ENCODE results near the gene ARHGAP42.
"Not testable (repeated sequence)": the region's sequence is repeated elsewhere in the genome, so short reads cannot be mapped to it uniquely, and the experiment has no call there.

Gene ARHGAP42

GRCh38 chr11:101003468-101003867 lies 316.4 kb downstream of the ARHGAP42 start:
- no peak overlapping the region for H3K4me3 ChIP-seq
- no peaks in the 10 kb centered on the region for H3K36me3 ChIP-seq
- no peak for DNase-seq
- no peaks in the 10 kb centered on the region for H3K27me3 ChIP-seq
- no peak for TF ChIP-seq CTCF (IDR thresholded peaks at IDR 0.05)
- H3K4me1 ChIP-seq = no peaks in the 10 kb centered on the region
- H3K9me3 ChIP-seq = no peaks in the 10 kb centered on the region
- intact Hi-C loops (cut with DNase I; ENCODE audit: low total_unique reads) = no loop called here
- no peak overlapping the region for H3K27ac ChIP-seq

DNA sequence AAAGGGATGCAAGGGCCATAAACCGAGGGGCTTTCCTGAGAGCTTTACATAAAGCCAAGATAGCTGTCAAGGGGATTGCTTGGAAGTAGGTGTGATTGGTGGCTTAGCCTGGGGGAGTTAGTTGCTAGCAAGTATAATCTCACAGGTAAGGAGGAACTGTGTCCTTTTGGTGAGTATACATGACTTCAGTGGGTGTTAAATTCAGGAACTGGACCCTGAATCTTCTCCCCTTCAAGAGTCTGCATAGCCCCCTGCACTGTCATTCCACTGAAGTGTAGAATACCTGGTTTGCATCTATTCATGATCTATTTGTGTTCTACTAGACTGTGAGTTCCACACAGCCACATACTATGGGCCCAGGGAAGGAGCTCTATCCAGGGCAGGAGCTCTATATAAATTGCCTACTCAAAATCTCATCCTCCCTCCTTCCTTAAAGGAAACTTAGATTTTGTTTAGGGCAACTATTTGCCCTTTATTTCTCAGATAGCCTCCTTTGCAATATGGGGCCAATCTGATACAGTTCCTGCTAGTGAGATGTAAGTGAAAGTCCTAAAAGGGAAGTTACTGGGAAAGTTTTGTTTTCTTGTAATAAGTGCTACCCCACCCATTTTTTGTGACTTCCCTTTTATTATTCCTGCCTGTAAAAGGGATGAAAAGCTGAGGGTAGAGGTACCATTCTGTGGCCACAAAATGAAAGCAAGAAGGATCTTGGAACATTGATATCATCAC lies 322.0 kb downstream of the ARHGAP42 start:
- H3K4me3 ChIP-seq = no peak overlapping the region
- TF ChIP-seq CTCF (IDR thresholded peaks at IDR 0.05) = no peak
- no peaks in the 10 kb centered on the region for H3K9me3 ChIP-seq
- DNase-seq = no peak
- H3K36me3 ChIP-seq = no peaks in the 10 kb centered on the region
- H3K27me3 ChIP-seq = no peaks in the 10 kb centered on the region
- no peaks in the 10 kb centered on the region for H3K4me1 ChIP-seq
- H3K27ac ChIP-seq = no peak overlapping the region
- intact Hi-C loops (cut with DNase I; ENCODE audit: low total_unique reads) = no loop called here

- no peaks in the 10 kb centered on the region for H3K9me3 ChIP-seq
- intact Hi-C loops (cut with DNase I; ENCODE audit: low total_unique reads) = no loop called here
- no peaks in the 10 kb centered on the region for H3K27me3 ChIP-seq
- H3K27ac ChIP-seq = no peak overlapping the region
- DNase-seq = no peak
- H3K4me3 ChIP-seq = no peak overlapping the region
- no peak for TF ChIP-seq CTCF (IDR thresholded peaks at IDR 0.05)
- H3K36me3 ChIP-seq = no peaks in the 10 kb centered on the region
- H3K4me1 ChIP-seq = no peaks in the 10 kb centered on the region
Measured at GRCh38 chr11:101009690-101010055, 322.6 kb downstream of the ARHGAP42 start.

- TF ChIP-seq CTCF (IDR thresholded peaks at IDR 0.05) = no peak
- no peak for DNase-seq
- no peaks in the 10 kb centered on the region for H3K9me3 ChIP-seq
- intact Hi-C loops (cut with DNase I; ENCODE audit: low total_unique reads) = no loop called here
- no peak overlapping the region for H3K27ac ChIP-seq
- no peaks in the 10 kb centered on the region for H3K4me1 ChIP-seq
- no peaks in the 10 kb centered on the region for H3K27me3 ChIP-seq
- no peaks in the 10 kb centered on the region for H3K36me3 ChIP-seq
- H3K4me3 ChIP-seq = no peak overlapping the region
Measured at GRCh38 chr11:101010899-101011298, 323.8 kb downstream of the ARHGAP42 start.

- H3K9me3 ChIP-seq = no peaks in the 10 kb centered on the region
- no peak overlapping the region for H3K27ac ChIP-seq
- H3K27me3 ChIP-seq = no peaks in the 10 kb centered on the region
- intact Hi-C loops (cut with DNase I; ENCODE audit: low total_unique reads) = no loop called here
- no peaks in the 10 kb centered on the region for H3K36me3 ChIP-seq
- H3K4me1 ChIP-seq = no peaks in the 10 kb centered on the region
- no peak overlapping the region for H3K4me3 ChIP-seq
- TF ChIP-seq CTCF (IDR thresholded peaks at IDR 0.05) = no peak
- DNase-seq = no peak
Measured at GRCh38 chr11:101011881-101012280, 324.8 kb downstream of the ARHGAP42 start.

- DNase-seq; H3K36me3 ChIP-seq; H3K9me3 ChIP-seq; H3K4me1 ChIP-seq; H3K27me3 ChIP-seq; intact Hi-C loops (cut with DNase I; ENCODE audit: low total_unique reads); H3K4me3 ChIP-seq; H3K27ac ChIP-seq: not testable (repeated sequence)
Measured at GRCh38 chr11:101013702-101014101, 326.6 kb downstream of the ARHGAP42 start.
